Neuronal stem cell (in vitro differentiated cells): Measurements from ENCODE around the gene RNF224.

Source experiments
- DNase-seq: peaks from one replicate; pipeline ENCODE4 v3.0.0-alpha.2; 2013; ENCODE audit warnings: low spot score
- H2AFZ ChIP-seq: one replicate; pipeline ENCODE4 v1.6.1; 2013; ENCODE audit warnings: mild to moderate bottlenecking, low read length, inconsistent platforms
- H2AK5ac ChIP-seq: 2 replicates; pipeline ENCODE4 v1.6.1; 2013; ENCODE audit warnings: low read depth, mild to moderate bottlenecking, inconsistent platforms, low read length, moderate library complexity, mixed read lengths
- H2BK120ac ChIP-seq: 2 replicates; pipeline ENCODE4 v1.6.1; 2013; ENCODE audit warnings: low read depth, mild to moderate bottlenecking, inconsistent platforms, low read length, moderate library complexity, mixed read lengths
- H2BK12ac ChIP-seq: one replicate; pipeline ENCODE4 v1.6.1; 2013; ENCODE audit warnings: low read length, inconsistent platforms
- H2BK15ac ChIP-seq: 2 replicates; pipeline ENCODE4 v1.6.1; 2013; ENCODE audit warnings: mild to moderate bottlenecking, low read length, inconsistent platforms, mixed read lengths
- H2BK5ac ChIP-seq: one replicate; pipeline ENCODE4 v1.6.1; 2013; ENCODE audit warnings: inconsistent platforms, mild to moderate bottlenecking, low read length, moderate library complexity
- H3K14ac ChIP-seq: one replicate; pipeline ENCODE4 v1.6.1; 2013; ENCODE audit warnings: low read length, inconsistent platforms
- H3K18ac ChIP-seq: 2 replicates; pipeline ENCODE4 v1.6.1; 2013; ENCODE audit warnings: low read length, inconsistent platforms
- H3K23ac ChIP-seq: 2 replicates; pipeline ENCODE4 v1.6.1; 2013; ENCODE audit warnings: low read depth, mild to moderate bottlenecking, mixed read lengths, low read length, inconsistent platforms; ENCODE audit not compliant: poor library complexity
- H3K27ac ChIP-seq: replicated peaks from 3 replicates; pipeline ENCODE4 v1.5.1; 2013; ENCODE audit warnings: low read length, inconsistent platforms
- H3K27me3 ChIP-seq, 3 experiments: 2 replicates each; pipeline ENCODE4 v1.6.1; 2013; ENCODE audit warnings: low read length in 3 of 3, mild to moderate bottlenecking in 2 of 3, inconsistent platforms in 1 of 3, low read depth in 1 of 3, mixed read lengths in 1 of 3, moderate library complexity in 1 of 3; ENCODE audit not compliant: control insufficient read depth in 3 of 3, insufficient read depth in 3 of 3
- H3K36me3 ChIP-seq, 2 donors: replicated peaks in 1 of 2; 2 replicates each; pipeline ENCODE4 v1.6.1; 2013; ENCODE audit warnings: low read length in 2 of 2; ENCODE audit not compliant: control insufficient read depth in 2 of 2, insufficient read depth in 2 of 2
- H3K4ac ChIP-seq: 2 replicates; pipeline ENCODE4 v1.6.1; 2013; ENCODE audit warnings: inconsistent platforms, mild to moderate bottlenecking, low read length, moderate library complexity
- H3K4me1 ChIP-seq, 2 donors: 1 replicate in 1 of 2; 2 replicates in 1 of 2; pipeline ENCODE4 v1.6.1; 2013; ENCODE audit warnings: low read length in 2 of 2, low read depth in 1 of 2; ENCODE audit not compliant: control insufficient read depth in 2 of 2, insufficient read depth in 1 of 2
- H3K4me2 ChIP-seq: one replicate; pipeline ENCODE4 v1.6.1; 2013; ENCODE audit warnings: mild to moderate bottlenecking, low read length, inconsistent platforms; ENCODE audit not compliant: insufficient read depth, poor library complexity, severe bottlenecking
- H3K4me3 ChIP-seq, 2 donors: 2 replicates each; pipeline ENCODE4 v1.5.1; 2013; ENCODE audit warnings: low read length in 2 of 2, mild to moderate bottlenecking in 2 of 2, inconsistent platforms in 1 of 2, moderate library complexity in 1 of 2
- H3K79me1 ChIP-seq: one replicate; pipeline ENCODE4 v1.6.1; 2013; ENCODE audit warnings: low read depth, mild to moderate bottlenecking, inconsistent platforms, low read length, moderate library complexity
- H3K9ac ChIP-seq: one replicate; pipeline ENCODE4 v1.6.1; 2013; ENCODE audit warnings: mild to moderate bottlenecking, low read depth, low read length, inconsistent platforms; ENCODE audit not compliant: poor library complexity
- H3K9me3 ChIP-seq, 2 donors: replicated peaks in 1 of 2; 2 replicates each; pipeline versions ENCODE3 to v1.6.1; 2013; ENCODE audit warnings: low read length in 2 of 2, mild to moderate bottlenecking in 2 of 2, inconsistent platforms in 1 of 2, low read depth in 1 of 2, mixed read lengths in 1 of 2, moderate library complexity in 1 of 2; ENCODE audit not compliant: control insufficient read depth in 2 of 2, insufficient read depth in 1 of 2
- H4K8ac ChIP-seq: one replicate; pipeline ENCODE4 v1.6.1; 2013; ENCODE audit warnings: low read depth, mild to moderate bottlenecking, inconsistent platforms, low read length, moderate library complexity
- H4K91ac ChIP-seq: one replicate; pipeline ENCODE4 v1.6.1; 2013; ENCODE audit warnings: low read length, low read depth, mild to moderate bottlenecking, inconsistent platforms; ENCODE audit not compliant: poor library complexity
- WGBS, 2 donors: extraction: QIAGEN DNeasy Blood & Tissue Kit; methylation state at CpG; one replicate each; pipeline ENCODE4 v1.1.7; 2013; ENCODE audit warnings: missing lambda C conversion rate in 2 of 2, mixed read lengths in 1 of 2; ENCODE audit not compliant: insufficient read length in 2 of 2, insufficient replicate concordance in 1 of 2; ENCODE audit errors: extremely low coverage in 2 of 2; 5-methylcytosine and 5-hydroxymethylcytosine counted together

The RNF224 gene

DNA sequence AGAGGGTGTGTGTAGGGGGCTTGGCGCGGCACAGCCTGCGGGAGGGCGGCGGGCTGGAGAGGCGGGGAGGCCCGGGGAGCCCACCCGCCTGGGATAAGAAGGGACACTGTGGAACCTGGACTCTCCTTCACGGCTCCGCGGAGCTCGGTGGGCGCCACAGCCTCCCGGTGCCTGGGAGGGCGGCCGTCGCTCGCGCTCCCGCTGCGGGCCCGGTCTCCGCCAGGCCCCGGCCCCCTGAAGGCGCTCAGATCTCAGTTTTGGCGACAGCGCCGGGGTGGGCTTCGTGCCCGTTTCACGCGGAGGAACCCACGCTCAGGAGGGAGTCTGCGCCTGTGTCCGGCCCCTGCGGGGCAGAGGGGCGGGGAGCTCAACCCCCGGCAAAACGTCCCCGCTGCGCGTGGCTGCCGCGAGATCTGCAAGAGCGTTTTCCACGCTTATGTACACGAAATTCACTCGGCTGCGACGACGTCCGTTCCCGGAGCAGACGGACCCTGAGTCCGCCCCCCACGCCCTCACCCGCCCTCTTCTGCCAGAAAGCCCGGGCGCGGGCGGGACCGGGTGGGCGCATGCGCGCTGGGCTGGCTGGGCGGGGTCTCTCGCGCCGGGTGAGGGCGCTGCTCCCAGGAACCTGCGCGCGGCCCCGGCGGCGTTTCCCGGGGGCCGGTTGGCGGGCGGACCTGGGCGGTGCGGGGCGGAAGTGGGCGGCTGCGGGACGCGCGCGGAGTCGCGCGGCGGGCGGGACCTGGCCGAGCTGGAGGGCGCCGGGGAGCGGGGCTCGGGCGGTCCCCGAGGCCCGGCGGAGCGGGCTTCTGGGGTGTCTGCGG, 27.5 kb downstream of the RNF224 start, which contains the start of gene NELFB:
Gene NELFB, plus strand, starts transcription at position 704 of the 824 bp plus-strand sequence.
- Histone ChIP-seq H3K79me1 (peaks cover 12% of the 10 kb centered on the region), H4K8ac (peak within 1 kb of the TSS; percentile 29), H3K14ac (peak within 1 kb of the TSS; percentile 94), H2BK5ac (peak within 1 kb of the TSS; percentile 93), H3K4me1 (peaks cover 19 to 48% of the 10 kb centered on the region in 2 donors), H3K27me3 (no peaks in the 10 kb centered on the region), H2AFZ (peak within 1 kb of the TSS; percentile 96), H3K4ac (peak within 1 kb of the TSS; percentile 38), H3K4me3 (peak within 1 kb of the TSS; percentile 96 to 100), H4K91ac (peak within 1 kb of the TSS; percentile 79), H3K4me2 (peak within 1 kb of the TSS; percentile 85), H3K9me3 (no peaks in the 10 kb centered on the region), H2AK5ac (peak within 1 kb of the TSS; percentile 85), H3K23ac (peak within 1 kb of the TSS; percentile 70), H3K18ac (peak within 1 kb of the TSS; percentile 99), H3K27ac (peak within 1 kb of the TSS; percentile 19), H2BK12ac (peak within 1 kb of the TSS; percentile 66), H3K36me3 (peaks cover 17 to 31% of the 10 kb centered on the region in 2 donors), H2BK120ac (peak within 1 kb of the TSS; percentile 24), H2BK15ac (peak within 1 kb of the TSS; percentile 99), H3K9ac (peak within 1 kb of the TSS; percentile 97)
- DNase-seq, result peak; percentile 91
- WGBS, 2 donors, result no CpG with 5 or more reads among the region's 105 CpGs

GRCh38 chr9:137255448-137256114, 28.3 kb downstream of the RNF224 start:
- Histone ChIP-seq H2BK120ac (no peak overlapping the region), H4K91ac (no peak overlapping the region), H2BK5ac (peak overlapping the region; percentile 93), H3K23ac (peak overlapping the region; percentile 70), H2BK15ac (peak overlapping the region; percentile 67), H3K4me2 (peak overlapping the region; percentile 80), H3K27ac (no peak overlapping the region), H3K4me1 (peaks cover 19 to 44% of the 10 kb centered on the region in 2 donors), H4K8ac (peak overlapping the region; percentile 29), H2AK5ac (peak overlapping the region; percentile 76), H3K4ac (peak overlapping the region; percentile 38), H2AFZ (peak overlapping the region; percentile 96), H3K36me3 (peaks cover 17 to 34% of the 10 kb centered on the region in 2 donors), H2BK12ac (no peak overlapping the region), H3K27me3 (no peaks in the 10 kb centered on the region), H3K9ac (peak overlapping the region; percentile 97), H3K18ac (peak overlapping the region; percentile 92), H3K4me3 (peak overlapping the region; percentile 96 to 100), H3K14ac (no peak overlapping the region), H3K9me3 (no peaks in the 10 kb centered on the region), H3K79me1 (peaks cover 12% of the 10 kb centered on the region)
- WGBS, 2 donors, result no CpG with 5 or more reads among the region's 51 CpGs
- DNase-seq, result no peak

DNA sequence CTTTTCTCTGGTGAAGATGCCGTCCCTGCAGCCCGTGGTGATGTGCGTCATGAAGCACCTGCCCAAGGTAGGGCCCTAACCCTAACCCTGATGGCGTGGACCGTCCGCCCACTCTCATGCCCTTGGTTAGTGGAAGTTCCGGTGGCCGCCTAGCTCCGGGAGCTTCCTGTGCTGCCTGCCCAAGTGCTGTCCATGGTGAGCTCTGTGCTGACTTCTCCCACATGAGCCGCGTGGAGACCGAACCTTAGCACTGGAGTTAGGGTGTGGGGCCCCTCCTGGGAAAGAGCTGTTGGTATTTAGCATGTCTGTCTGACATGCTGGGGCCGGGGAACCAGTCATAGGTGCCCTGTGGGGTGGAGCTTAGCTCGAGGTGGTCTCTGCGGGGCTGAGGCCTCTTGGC, 29.1 kb downstream of the RNF224 start:
- Histone ChIP-seq H2BK120ac (no peak overlapping the region), H3K9me3 (no peaks in the 10 kb centered on the region), H4K91ac (no peak overlapping the region), H3K4ac (no peak overlapping the region), H3K27ac (no peak overlapping the region), H3K18ac (no peak overlapping the region), H3K27me3 (no peaks in the 10 kb centered on the region), H3K4me1 (peaks cover 14 to 36% of the 10 kb centered on the region in 2 donors), H3K4me2 (peak overlapping the region; percentile 80), H3K79me1 (peaks cover 12% of the 10 kb centered on the region), H2BK5ac (no peak overlapping the region), H3K4me3 (peak overlapping the region; percentile 96 to 100), H4K8ac (no peak overlapping the region), H2AFZ (no peak overlapping the region), H2AK5ac (peak overlapping the region; percentile 76), H3K14ac (no peak overlapping the region), H2BK15ac (no peak overlapping the region), H3K36me3 (peaks cover 17 to 34% of the 10 kb centered on the region in 2 donors), H2BK12ac (no peak overlapping the region), H3K23ac (peak overlapping the region; percentile 70), H3K9ac (peak overlapping the region; percentile 97)
- no CpG with 5 or more reads among the region's 15 CpGs for WGBS, 2 donors
- no peak for DNase-seq

DNA sequence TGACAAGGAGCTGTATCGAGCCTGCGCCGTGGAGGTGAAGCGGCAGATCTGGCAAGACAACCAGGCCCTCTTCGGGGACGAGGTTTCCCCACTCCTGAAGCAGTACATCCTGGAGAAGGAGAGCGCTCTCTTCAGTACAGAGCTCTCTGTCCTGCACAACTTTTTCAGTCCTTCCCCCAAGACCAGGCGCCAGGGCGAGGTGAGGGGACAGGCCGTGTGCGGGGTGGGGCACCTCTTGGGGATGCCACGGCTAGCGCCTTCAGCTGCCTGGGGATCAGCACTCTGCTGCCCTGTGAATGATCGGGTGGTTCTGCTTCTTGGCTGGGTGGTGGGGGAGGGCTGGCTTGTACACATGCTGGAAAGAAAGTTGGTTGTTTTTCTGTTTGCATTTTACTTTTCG, 29.6 kb downstream of the RNF224 start:
- peak overlapping the region in 1 of 2 donors; percentile 100 for H3K4me3 ChIP-seq

More for the DNA sequence above, 29.6 kb downstream of the RNF224 start:
- WGBS, 2 donors, result no CpG with 5 or more reads among the region's 15 CpGs
- Histone ChIP-seq H4K8ac (no peak overlapping the region), H2BK15ac (no peak overlapping the region), H3K23ac (no peak overlapping the region), H2AFZ (no peak overlapping the region), H2BK12ac (no peak overlapping the region), H2AK5ac (no peak overlapping the region), H3K4me1 (peaks cover 14 to 31% of the 10 kb centered on the region in 2 donors), H3K9ac (no peak overlapping the region), H2BK5ac (no peak overlapping the region), H3K4me2 (no peak overlapping the region), H3K79me1 (peaks cover 12% of the 10 kb centered on the region), H3K4ac (no peak overlapping the region), H3K18ac (no peak overlapping the region), H3K14ac (no peak overlapping the region), H3K27ac (no peak overlapping the region), H3K9me3 (no peaks in the 10 kb centered on the region), H4K91ac (no peak overlapping the region), H2BK120ac (no peak overlapping the region), H3K27me3 (no peaks in the 10 kb centered on the region), H3K36me3 (peaks cover 17 to 38% of the 10 kb centered on the region in 2 donors)
- DNase-seq, result no peak
